WTC11 (cell line): ENCODE measurements around the gene MTCL1. TPM values are rescaled to one million over a fixed set of nuclear protein-coding genes. Genes with fewer than 3 reads are reported as not detected.

Source experiments
- ATAC-seq: fragments of 200-7000 bp; cut with Tn5 transposase; 2 replicates; pipeline ENCODE4 v1.10.0; 2021; ENCODE audit warnings: mild to moderate bottlenecking, moderate library complexity
- CTCF ChIA-PET: fragments of 300-600 bp; sonication (Branson Sonifier 250); formaldehyde crosslinking; loops from one replicate; lab custom pipeline; 2021; ENCODE audit warnings: antibody characterized with exemption; lab: Charles Lee
- POLR2A ChIA-PET: fragments of 350-600 bp; sonication (Branson Sonifier 250); formaldehyde crosslinking; loops from one replicate; lab custom pipeline; 2021; ENCODE audit warnings: antibody characterized with exemption; lab: Charles Lee
- DNase-seq: peaks from one replicate; pipeline ENCODE4 v3.0.0; 2021; ENCODE audit warnings: low spot score
- H3K27ac Mint-ChIP-seq: 2 replicates; pipeline ENCODE4 v1.8.0; 2021; ENCODE audit warnings: mixed read lengths
- H3K27me3 Mint-ChIP-seq: 2 replicates; pipeline ENCODE4 v1.8.0; 2021; ENCODE audit warnings: low read depth, mild to moderate bottlenecking, moderate library complexity, mixed read lengths
- H3K36me3 Mint-ChIP-seq: 2 replicates; pipeline ENCODE4 v1.8.0; 2021; ENCODE audit warnings: mixed read lengths
- H3K4me1 Mint-ChIP-seq: 2 replicates; pipeline ENCODE4 v1.8.0; 2022; ENCODE audit warnings: mixed read lengths
- H3K4me3 Mint-ChIP-seq: 2 replicates; pipeline ENCODE4 v1.8.0; 2021; ENCODE audit warnings: mild to moderate bottlenecking, moderate library complexity, mixed read lengths
- H3K9me3 Mint-ChIP-seq: 2 replicates; pipeline ENCODE4 v1.8.0; 2021; ENCODE audit warnings: mixed read lengths
- AR ChIP-seq: fragments of 250-450 bp; sonication (Bioruptor Pico); IDR thresholded peaks from 2 replicates; pipeline ENCODE4 v1.9.0; 2021; ENCODE audit warnings: mild to moderate bottlenecking
- ARID4B ChIP-seq: sonication (generic); formaldehyde crosslinking; IDR thresholded peaks from 2 replicates; pipeline ENCODE4 v1.8.0; 2023; ENCODE audit warnings: missing genetic modification reagents, mild to moderate bottlenecking, borderline replicate concordance
- ATF2 ChIP-seq: sonication (generic); formaldehyde crosslinking; IDR thresholded peaks from 2 replicates; pipeline ENCODE4 v1.8.1; 2022; ENCODE audit warnings: low read depth, missing genetic modification reagents, borderline replicate concordance
- FOXP1 ChIP-seq: sonication (generic); formaldehyde crosslinking; IDR thresholded peaks from 2 replicates; pipeline ENCODE4 v1.8.0; 2022; ENCODE audit warnings: missing genetic modification reagents, mild to moderate bottlenecking, moderate library complexity, borderline replicate concordance
- MXD4 ChIP-seq: fragments of 250-450 bp; sonication (Bioruptor Pico); IDR thresholded peaks from 2 replicates; pipeline ENCODE4 v1.8.0; 2021; ENCODE audit warnings: mild to moderate bottlenecking, moderate library complexity, borderline replicate concordance
- MYBL2 ChIP-seq: sonication (generic); formaldehyde crosslinking; IDR thresholded peaks from 2 replicates; pipeline ENCODE4 v1.8.1; 2023; ENCODE audit warnings: mild to moderate bottlenecking, moderate library complexity, missing genetic modification reagents
- NFATC4 ChIP-seq: fragments of 250-450 bp; sonication (Bioruptor Pico); IDR thresholded peaks from 2 replicates; pipeline ENCODE4 v1.9.0; 2021; ENCODE audit warnings: mild to moderate bottlenecking
- NFE2L1 ChIP-seq: sonication (generic); formaldehyde crosslinking; IDR thresholded peaks from 2 replicates; pipeline ENCODE4 v1.8.1; 2023; ENCODE audit warnings: missing genetic modification reagents
- NFYB ChIP-seq: sonication (generic); formaldehyde crosslinking; conservative IDR thresholded peaks from 2 replicates; pipeline ENCODE4 v1.8.0; 2022; ENCODE audit warnings: low read depth, missing genetic modification reagents
- NR3C1 ChIP-seq: sonication (generic); formaldehyde crosslinking; conservative IDR thresholded peaks from 2 replicates; pipeline ENCODE4 v1.8.1; 2023; ENCODE audit warnings: low read depth, mild to moderate bottlenecking, missing genetic modification reagents
- OVOL2 ChIP-seq: fragments of 250-450 bp; sonication (Bioruptor Pico); IDR thresholded peaks from 2 replicates; pipeline ENCODE4 v1.9.0; 2021; ENCODE audit warnings: mild to moderate bottlenecking, borderline replicate concordance
- TEAD4 ChIP-seq: sonication (generic); formaldehyde crosslinking; IDR thresholded peaks from 2 replicates; pipeline ENCODE4 v1.8.0; 2022; ENCODE audit warnings: mild to moderate bottlenecking, missing genetic modification reagents
- USF2 ChIP-seq: sonication (generic); formaldehyde crosslinking; IDR thresholded peaks from 2 replicates; pipeline ENCODE4 v1.8.1; 2023; ENCODE audit warnings: mild to moderate bottlenecking, missing genetic modification reagents, moderate library complexity
- total RNA-seq: library from RNA; stranded (reverse); gene quantifications from 3 replicates; pipeline ENCODE4 v1.2.3, GENCODE V29; 2021
- TF ChIP-seq, protein P1 (sequence below): sonication (generic); formaldehyde crosslinking; IDR thresholded peaks from 2 replicates; pipeline ENCODE4 v1.8.0; 2022; ENCODE audit warnings: mild to moderate bottlenecking, missing genetic modification reagents
- TF ChIP-seq, protein P2 (sequence below): sonication (generic); formaldehyde crosslinking; IDR thresholded peaks from 2 replicates; pipeline ENCODE4 v1.8.1; 2023; ENCODE audit warnings: mild to moderate bottlenecking, moderate library complexity, missing genetic modification reagents
- TF ChIP-seq, protein P3 (sequence below): sonication (generic); formaldehyde crosslinking; IDR thresholded peaks from 2 replicates; pipeline ENCODE4 v1.8.0; 2022; ENCODE audit warnings: mild to moderate bottlenecking, missing genetic modification reagents

MTCL1 gene
- total RNA-seq, 1 experiment from 2014 or later: 64.3 TPM

- TF ChIP-seq, protein P1, sequence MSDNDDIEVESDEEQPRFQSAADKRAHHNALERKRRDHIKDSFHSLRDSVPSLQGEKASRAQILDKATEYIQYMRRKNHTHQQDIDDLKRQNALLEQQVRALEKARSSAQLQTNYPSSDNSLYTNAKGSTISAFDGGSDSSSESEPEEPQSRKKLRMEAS (CRISPR knock-in tag): no peak
- no peak for TF ChIP-seq MXD4 (CRISPR knock-in tag)
- no peak for TF ChIP-seq NFE2L1 (CRISPR knock-in tag)
- TF ChIP-seq NR3C1 (CRISPR knock-in tag): no peak
- no peak for TF ChIP-seq TEAD4
- no peak for TF ChIP-seq AR (CRISPR knock-in tag)
- TF ChIP-seq, protein P2, sequence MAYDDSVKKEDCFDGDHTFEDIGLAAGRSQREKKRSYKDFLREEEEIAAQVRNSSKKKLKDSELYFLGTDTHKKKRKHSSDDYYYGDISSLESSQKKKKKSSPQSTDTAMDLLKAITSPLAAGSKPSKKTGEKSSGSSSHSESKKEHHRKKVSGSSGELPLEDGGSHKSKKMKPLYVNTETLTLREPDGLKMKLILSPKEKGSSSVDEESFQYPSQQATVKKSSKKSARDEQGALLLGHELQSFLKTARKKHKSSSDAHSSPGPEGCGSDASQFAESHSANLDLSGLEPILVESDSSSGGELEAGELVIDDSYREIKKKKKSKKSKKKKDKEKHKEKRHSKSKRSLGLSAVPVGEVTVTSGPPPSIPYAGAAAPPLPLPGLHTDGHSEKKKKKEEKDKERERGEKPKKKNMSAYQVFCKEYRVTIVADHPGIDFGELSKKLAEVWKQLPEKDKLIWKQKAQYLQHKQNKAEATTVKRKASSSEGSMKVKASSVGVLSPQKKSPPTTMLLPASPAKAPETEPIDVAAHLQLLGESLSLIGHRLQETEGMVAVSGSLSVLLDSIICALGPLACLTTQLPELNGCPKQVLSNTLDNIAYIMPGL: no peak
Measured at GRCh38 chr18:8851659-8852058, 146.3 kb downstream of the MTCL1 start (continued).

DNA sequence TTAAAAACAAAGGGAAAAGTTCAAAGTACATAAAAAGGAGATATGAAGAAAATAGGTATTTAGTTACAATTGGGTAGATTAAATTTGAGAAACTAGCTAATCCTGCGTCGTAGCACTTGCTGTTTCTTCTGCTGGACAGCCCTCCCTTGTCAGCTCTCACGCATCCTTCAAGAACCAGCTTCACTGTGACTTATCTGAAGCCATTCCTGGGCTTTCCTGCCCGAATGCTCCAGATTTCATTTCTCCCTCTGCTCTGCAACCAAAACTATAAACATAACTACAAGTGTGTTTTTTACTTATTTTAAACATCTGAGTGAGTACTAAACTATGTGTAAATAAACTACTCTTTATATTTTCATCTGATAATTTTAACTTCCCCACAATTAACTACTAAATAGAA is 149.2 kb downstream of the MTCL1 start:
- ChIA-PET CTCF (no interaction called here), POLR2A (no interaction called here)
- H3K4me3 Mint-ChIP-seq: no peak overlapping the region
- DNase-seq (no peak), ATAC-seq (no peak)
- H3K36me3 Mint-ChIP-seq: no peaks in the 10 kb centered on the region
- TF ChIP-seq FOXP1: no peak
- TF ChIP-seq MYBL2: no peak
- TF ChIP-seq, protein P3, sequence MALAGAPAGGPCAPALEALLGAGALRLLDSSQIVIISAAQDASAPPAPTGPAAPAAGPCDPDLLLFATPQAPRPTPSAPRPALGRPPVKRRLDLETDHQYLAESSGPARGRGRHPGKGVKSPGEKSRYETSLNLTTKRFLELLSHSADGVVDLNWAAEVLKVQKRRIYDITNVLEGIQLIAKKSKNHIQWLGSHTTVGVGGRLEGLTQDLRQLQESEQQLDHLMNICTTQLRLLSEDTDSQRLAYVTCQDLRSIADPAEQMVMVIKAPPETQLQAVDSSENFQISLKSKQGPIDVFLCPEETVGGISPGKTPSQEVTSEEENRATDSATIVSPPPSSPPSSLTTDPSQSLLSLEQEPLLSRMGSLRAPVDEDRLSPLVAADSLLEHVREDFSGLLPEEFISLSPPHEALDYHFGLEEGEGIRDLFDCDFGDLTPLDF (CRISPR knock-in tag): no peak
- TF ChIP-seq NFYB (CRISPR knock-in tag): no peak
- TF ChIP-seq USF2 (CRISPR knock-in tag): no peak
- TF ChIP-seq OVOL2 (CRISPR knock-in tag): no peak
- TF ChIP-seq ARID4B (CRISPR knock-in tag): no peak
- no peak for TF ChIP-seq NFATC4
- no peak for TF ChIP-seq ATF2 (CRISPR knock-in tag)
- TF ChIP-seq AR (CRISPR knock-in tag): no peak
- H3K9me3 Mint-ChIP-seq: peaks cover 9% of the 10 kb centered on the region
- H3K4me1 Mint-ChIP-seq: peaks cover 16% of the 10 kb centered on the region
- H3K27me3 Mint-ChIP-seq: no peaks in the 10 kb centered on the region
- H3K27ac Mint-ChIP-seq: no peak overlapping the region
